ENCODE measurements around the gene PCF11. TPM values are rescaled to one million over a fixed set of nuclear protein-coding genes. Genes with fewer than 3 reads are reported as not detected.

The PCF11 gene
- total RNA-seq, 2 donors from 2014 or later: 73.4 to 114 TPM

DNA sequence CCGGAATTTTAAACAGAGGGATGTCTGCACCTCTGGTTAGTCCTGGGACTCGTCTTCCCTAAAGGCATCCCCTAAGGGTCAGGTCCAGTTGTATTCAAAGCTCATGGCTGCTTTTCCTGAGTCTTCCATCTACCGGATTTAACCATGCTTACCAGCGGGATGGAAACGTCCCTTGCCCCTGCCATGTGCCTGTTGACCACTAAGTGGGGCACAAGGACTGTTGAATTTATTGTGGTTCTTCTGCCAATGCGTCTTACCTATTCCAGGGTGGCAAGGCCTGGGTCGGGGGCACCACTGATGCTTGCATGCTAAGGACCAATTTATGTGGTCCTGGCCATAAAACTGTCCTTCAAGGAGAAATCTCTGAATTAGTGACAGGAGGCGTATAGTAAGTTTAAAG is 62.2 kb downstream of the PCF11 start:
- DNase-seq (ENCODE audit: low spot score): no peak
- no peak for ATAC-seq (ENCODE audit: insufficient number of reproducible peaks, low FRiP score, low read depth)
- Histone ChIP-seq H3K27me3 (replicated peaks; ENCODE audit: insufficient read depth) (no peaks in the 10 kb centered on the region), H3K36me3 (no peaks in the 10 kb centered on the region), H3K9me3 (no peaks in the 10 kb centered on the region), H3K4me1 (ENCODE audit: control insufficient read depth in 1 of 2, low read depth in 2 of 2) (no peaks in the 10 kb centered on the region), H3K27ac (no peak overlapping the region), H3K4me3 (no peak overlapping the region)
- TF ChIP-seq, protein P1, sequence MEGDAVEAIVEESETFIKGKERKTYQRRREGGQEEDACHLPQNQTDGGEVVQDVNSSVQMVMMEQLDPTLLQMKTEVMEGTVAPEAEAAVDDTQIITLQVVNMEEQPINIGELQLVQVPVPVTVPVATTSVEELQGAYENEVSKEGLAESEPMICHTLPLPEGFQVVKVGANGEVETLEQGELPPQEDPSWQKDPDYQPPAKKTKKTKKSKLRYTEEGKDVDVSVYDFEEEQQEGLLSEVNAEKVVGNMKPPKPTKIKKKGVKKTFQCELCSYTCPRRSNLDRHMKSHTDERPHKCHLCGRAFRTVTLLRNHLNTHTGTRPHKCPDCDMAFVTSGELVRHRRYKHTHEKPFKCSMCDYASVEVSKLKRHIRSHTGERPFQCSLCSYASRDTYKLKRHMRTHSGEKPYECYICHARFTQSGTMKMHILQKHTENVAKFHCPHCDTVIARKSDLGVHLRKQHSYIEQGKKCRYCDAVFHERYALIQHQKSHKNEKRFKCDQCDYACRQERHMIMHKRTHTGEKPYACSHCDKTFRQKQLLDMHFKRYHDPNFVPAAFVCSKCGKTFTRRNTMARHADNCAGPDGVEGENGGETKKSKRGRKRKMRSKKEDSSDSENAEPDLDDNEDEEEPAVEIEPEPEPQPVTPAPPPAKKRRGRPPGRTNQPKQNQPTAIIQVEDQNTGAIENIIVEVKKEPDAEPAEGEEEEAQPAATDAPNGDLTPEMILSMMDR (IDR thresholded peaks at IDR 0.05): no peak

DNA sequence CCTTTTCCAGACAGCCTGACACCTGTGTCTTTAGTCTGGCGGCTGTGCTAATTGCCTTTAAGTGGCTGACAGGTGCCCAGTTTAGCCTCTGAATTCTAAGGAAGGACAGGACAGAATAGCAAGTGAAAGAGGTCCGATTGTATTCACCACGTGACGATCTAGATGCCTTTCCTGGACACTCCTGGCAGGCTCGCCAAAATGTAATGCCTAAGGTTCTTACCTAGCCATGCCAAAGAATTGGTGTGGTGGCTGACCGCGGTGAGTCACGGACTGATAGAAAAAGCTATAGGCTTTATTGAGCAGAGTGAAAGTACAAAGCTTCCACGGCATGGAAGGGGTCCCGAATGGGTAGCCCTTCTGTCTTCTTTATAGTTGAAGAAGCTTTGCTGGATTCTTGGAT is 63.3 kb downstream of the PCF11 start:
- Histone ChIP-seq H3K36me3 (no peaks in the 10 kb centered on the region), H3K4me3 (no peak overlapping the region), H3K4me1 (ENCODE audit: control insufficient read depth in 1 of 2, low read depth in 2 of 2) (no peaks in the 10 kb centered on the region), H3K9me3 (no peaks in the 10 kb centered on the region), H3K27me3 (replicated peaks; ENCODE audit: insufficient read depth) (no peaks in the 10 kb centered on the region), H3K27ac (no peak overlapping the region)
- ATAC-seq (ENCODE audit: insufficient number of reproducible peaks, low FRiP score, low read depth) (no peak), DNase-seq (ENCODE audit: low spot score) (no peak)
- TF ChIP-seq, protein P1 (IDR thresholded peaks at IDR 0.05): no peak

DNA sequence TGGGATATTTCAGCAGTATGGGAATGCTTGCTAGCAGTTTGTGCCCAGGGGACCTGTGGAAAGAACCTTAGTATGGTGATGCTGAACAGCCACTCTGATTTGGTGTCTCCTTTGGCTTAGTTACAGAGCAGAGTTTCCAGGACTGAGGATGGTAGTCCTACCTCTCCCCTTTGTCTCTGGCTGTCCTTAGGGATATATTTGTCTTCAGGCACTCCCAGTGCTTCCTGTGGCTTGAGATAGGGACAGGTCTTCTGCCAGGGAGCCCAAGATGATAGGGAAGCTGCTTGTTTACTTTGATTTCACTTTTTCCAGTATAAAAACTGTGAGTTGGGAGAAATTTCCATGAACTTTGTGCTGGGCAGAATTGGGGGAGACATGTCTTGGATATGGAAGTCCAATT is 64.8 kb downstream of the PCF11 start:
- no peaks in the 10 kb centered on the region for H3K36me3 ChIP-seq
- DNase-seq (ENCODE audit: low spot score): no peak
- no peaks in the 10 kb centered on the region for H3K9me3 ChIP-seq
- no peak overlapping the region for H3K4me3 ChIP-seq
- H3K27ac ChIP-seq: no peak overlapping the region
- H3K27me3 ChIP-seq (replicated peaks; ENCODE audit: insufficient read depth): no peaks in the 10 kb centered on the region
- TF ChIP-seq, protein P1 (IDR thresholded peaks at IDR 0.05): no peak
- ATAC-seq (ENCODE audit: insufficient number of reproducible peaks, low FRiP score, low read depth): no peak
- H3K4me1 ChIP-seq (ENCODE audit: control insufficient read depth in 1 of 2, low read depth in 2 of 2): no peaks in the 10 kb centered on the region

DNA sequence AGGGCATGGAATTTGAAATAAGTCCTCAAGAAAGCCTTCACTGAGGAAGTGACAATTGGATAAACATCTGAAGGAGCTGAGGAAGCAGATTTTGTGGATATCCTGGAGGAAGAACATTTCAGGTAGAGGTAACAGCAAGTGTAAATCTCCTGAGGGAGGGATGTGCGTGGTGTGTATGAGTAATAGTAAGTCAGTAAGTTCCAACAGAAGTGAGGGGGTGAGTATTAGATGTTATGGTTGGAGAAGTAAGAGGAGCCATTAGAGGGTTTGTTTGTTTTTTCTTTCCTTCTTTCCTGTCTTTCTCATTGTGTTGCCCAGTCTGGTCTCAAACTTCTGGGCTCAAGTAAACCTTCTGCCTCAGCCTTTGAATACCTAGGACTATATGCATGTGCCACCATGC is 65.6 kb downstream of the PCF11 start:
- no peak overlapping the region for H3K4me3 ChIP-seq
- no peak for ATAC-seq (ENCODE audit: insufficient number of reproducible peaks, low FRiP score, low read depth)
- no peaks in the 10 kb centered on the region for H3K9me3 ChIP-seq
- H3K27me3 ChIP-seq (replicated peaks; ENCODE audit: insufficient read depth): no peaks in the 10 kb centered on the region
- TF ChIP-seq, protein P1 (IDR thresholded peaks at IDR 0.05): no peak
- no peaks in the 10 kb centered on the region for H3K36me3 ChIP-seq
- DNase-seq (ENCODE audit: low spot score): no peak
- H3K4me1 ChIP-seq (ENCODE audit: control insufficient read depth in 1 of 2, low read depth in 2 of 2): no peaks in the 10 kb centered on the region
- no peak overlapping the region for H3K27ac ChIP-seq

DNA sequence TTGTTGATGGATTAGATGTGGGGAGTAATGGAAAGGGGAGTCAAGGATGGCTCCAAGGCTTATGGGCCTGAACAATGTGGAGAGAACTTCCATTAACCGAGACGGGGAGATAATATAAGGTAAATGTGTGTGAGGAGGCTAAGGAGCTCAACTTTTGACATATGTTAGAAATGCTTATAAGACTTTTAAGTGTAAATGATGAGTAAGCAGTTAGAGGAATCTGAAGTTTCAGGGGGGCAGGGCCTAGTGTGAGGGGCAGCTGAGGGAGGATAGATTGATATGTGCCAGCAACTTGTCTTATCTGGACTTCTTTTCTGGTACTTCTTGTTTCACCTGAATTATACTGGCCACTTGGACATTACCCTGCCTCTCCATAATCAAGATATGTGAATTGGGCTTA is 66.5 kb downstream of the PCF11 start:
- H3K36me3 ChIP-seq: no peaks in the 10 kb centered on the region
- H3K9me3 ChIP-seq: no peaks in the 10 kb centered on the region
- DNase-seq (ENCODE audit: low spot score) (no peak), ATAC-seq (ENCODE audit: insufficient number of reproducible peaks, low FRiP score, low read depth) (no peak)
- TF ChIP-seq, protein P1 (IDR thresholded peaks at IDR 0.05): no peak
- no peaks in the 10 kb centered on the region for H3K27me3 ChIP-seq (replicated peaks; ENCODE audit: insufficient read depth)
- H3K4me3 ChIP-seq: no peak overlapping the region
- H3K27ac ChIP-seq: no peak overlapping the region
- no peaks in the 10 kb centered on the region for H3K4me1 ChIP-seq (ENCODE audit: control insufficient read depth in 1 of 2, low read depth in 2 of 2)
